Testis (tissue), 2 donors: ENCODE data around the gene ZDHHC8.

Experiments
- CTCF ChIP-seq, 3 experiments: fragments of 450-650 bp in 2 of 3; fragments of 200-600 bp in 1 of 3; sonication (generic) in 1 of 3; IDR thresholded peaks; one replicate each; pipeline ENCODE4 v1.5.1; 2016 to 2019; ENCODE audit warnings: antibody characterized with exemption in 3 of 3, mild to moderate bottlenecking in 2 of 3, moderate library complexity in 1 of 3
- POLR2A ChIP-seq: fragments of 450-650 bp; IDR thresholded peaks from one replicate; pipeline ENCODE4 v1.6.1; 2017; ENCODE audit warnings: antibody characterized with exemption, mild to moderate bottlenecking, moderate library complexity

GRCh38 chr22:20173246-20173645 lies 41.6 kb downstream of the ZDHHC8 start:
- TF ChIP-seq CTCF (IDR thresholded peaks at IDR 0.05) (no peak), POLR2A (no peak)
